HCT116 (cell line): ENCODE results near the gene MEAF6. TPM values are rescaled to one million over a fixed set of nuclear protein-coding genes. Genes with fewer than 3 reads are reported as not detected.

Source experiments
- ATAC-seq: fragments of 200-7000 bp; cut with Tn5 transposase; 2 replicates; pipeline ENCODE4 v1.9.1; 2020; ENCODE audit warnings: mild to moderate bottlenecking, moderate library complexity
- BruUV-seq: library from RNA; stranded (reverse); fragments of 400-500 nt; replicated peaks from 2 replicates; lab custom pipeline; 2021; lab: Mats Ljungman, UMichigan
- CTCF ChIA-PET: fragments of 300-600 bp; sonication (Branson Sonifier 250); formaldehyde crosslinking; loops from one replicate; lab custom pipeline; 2021; ENCODE audit warnings: antibody characterized with exemption; lab: Charles Lee
- POLR2A ChIA-PET: fragments of 300-600, 350-600 bp; sonication (Branson Sonifier 250); formaldehyde crosslinking; loops from one replicate; lab custom pipeline; 2021; ENCODE audit warnings: antibody characterized with exemption; lab: Charles Lee
- RAD21 ChIA-PET, 2 experiments: fragments of 300-600 bp; sonication (Branson Sonifier 250); formaldehyde crosslinking; loops; one replicate each; lab custom pipeline; 2023; ENCODE audit warnings: low total read pairs in 2 of 2; ENCODE audit not compliant: uncharacterized antibody in 2 of 2, unreplicated experiment in 2 of 2, low non-redundant PET in 1 of 2; lab: Charles Lee
- DNase-seq: peaks from one replicate; pipeline ENCODE4 v3.0.0-alpha.2; 2010; ENCODE audit warnings: low read depth, low spot score
- H2AFZ ChIP-seq: fragments of 200-600 bp; shearing (Covaris generic), sonication (generic); 2 replicates; pipeline ENCODE4 v1.6.1; 2017; ENCODE audit warnings: low read depth, mixed run types, mixed read lengths, antibody characterized with exemption, low read length; ENCODE audit not compliant: poor library complexity, severe bottlenecking
- H3K27ac ChIP-seq: 2 replicates; pipeline ENCODE4 v1.5.1; 2012; ENCODE audit warnings: low read depth, low read length
- H3K27me3 ChIP-seq: fragments of 200-600 bp; sonication (generic); 2 replicates; pipeline ENCODE4 v1.6.1; 2016; ENCODE audit warnings: mixed run types, low read length, mixed read lengths; ENCODE audit not compliant: insufficient read depth
- H3K36me3 ChIP-seq, 2 experiments: fragments of 200-500 bp in 1 of 2; fragments of 200-600 bp in 1 of 2; sonication (Bioruptor generic) in 1 of 2; sonication (generic) in 1 of 2; 2 replicates each; pipeline versions ENCODE4 v1.5.1 to v1.6.1; 2014 to 2016; ENCODE audit warnings: low read length in 2 of 2, inconsistent platforms in 1 of 2, mixed read lengths in 1 of 2, mixed run types in 1 of 2; ENCODE audit not compliant: insufficient read depth in 2 of 2, control insufficient read depth in 1 of 2
- H3K4me1 ChIP-seq, 2 experiments: fragments of 200-600 bp in 1 of 2; sonication (generic) in 1 of 2; 2 replicates each; pipeline versions ENCODE4 v1.5.1 to v1.6.1; 2012 to 2017; ENCODE audit warnings: low read length in 2 of 2, inconsistent platforms in 1 of 2, mild to moderate bottlenecking in 1 of 2, mixed read lengths in 1 of 2, mixed run types in 1 of 2, moderate library complexity in 1 of 2; ENCODE audit not compliant: insufficient read depth in 2 of 2, control insufficient read depth in 1 of 2
- H3K4me2 ChIP-seq: fragments of 200-600 bp; sonication (generic); 2 replicates; pipeline ENCODE4 v1.6.1; 2017; ENCODE audit warnings: mixed run types, low read length, mixed read lengths
- H3K4me3 ChIP-seq, 2 experiments: fragments of 200-600 bp in 1 of 2; sonication (generic) in 1 of 2; replicated peaks in 1 of 2; 2 replicates each; pipeline ENCODE4 v1.5.1; 2011 to 2016; ENCODE audit warnings: low read length in 2 of 2, control low read depth in 1 of 2, low read depth in 1 of 2, mild to moderate bottlenecking in 1 of 2, mixed read lengths in 1 of 2, mixed run types in 1 of 2
- H3K79me2 ChIP-seq: fragments of 200-600 bp; sonication (generic); 2 replicates; pipeline ENCODE4 v1.6.1; 2017; ENCODE audit warnings: mild to moderate bottlenecking, mixed run types, low read length, moderate library complexity, mixed read lengths; ENCODE audit not compliant: insufficient read depth
- H3K9ac ChIP-seq: fragments of 200-600 bp; sonication (generic); 2 replicates; pipeline ENCODE4 v1.6.1; 2016; ENCODE audit warnings: low read length, mixed read lengths
- H3K9me2 ChIP-seq: fragments of 200-600 bp; sonication (generic), shearing (Covaris generic); 2 replicates; pipeline ENCODE4 v1.6.1; 2017; ENCODE audit warnings: mixed run types, mild to moderate bottlenecking, moderate library complexity; ENCODE audit not compliant: insufficient read depth
- H3K9me3 ChIP-seq, 2 experiments: fragments of 200-500 bp in 1 of 2; fragments of 200-600 bp in 1 of 2; sonication (Bioruptor generic) in 1 of 2; sonication (generic) in 1 of 2; 2 replicates each; pipeline ENCODE4 v1.6.1; 2014 to 2017; ENCODE audit warnings: low read length in 2 of 2, mixed read lengths in 2 of 2, inconsistent platforms in 1 of 2, low read depth in 1 of 2, mild to moderate bottlenecking in 1 of 2, mixed run types in 1 of 2, moderate library complexity in 1 of 2; ENCODE audit not compliant: control insufficient read depth in 1 of 2, insufficient read depth in 1 of 2
- H4K20me1 ChIP-seq: fragments of 200-600 bp; sonication (generic), shearing (Covaris generic); 2 replicates; pipeline ENCODE4 v1.6.1; 2017; ENCODE audit warnings: mixed run types, mild to moderate bottlenecking, moderate library complexity; ENCODE audit not compliant: insufficient read depth
- EZH2 ChIP-seq: fragments of 200-600 bp; sonication (generic); IDR thresholded peaks from 2 replicates; pipeline ENCODE4 v1.6.1; 2017; ENCODE audit warnings: antibody characterized with exemption, mixed run types
- EZH2phosphoT487 ChIP-seq: fragments of 200-600 bp; IDR thresholded peaks from 2 replicates; pipeline ENCODE4 v1.6.1; 2018; ENCODE audit warnings: antibody characterized with exemption, borderline replicate concordance
- POLR2AphosphoS5 ChIP-seq: IDR thresholded peaks from 2 replicates; pipeline ENCODE4 v1.6.1; 2011; ENCODE audit warnings: mild to moderate bottlenecking, low read depth, low read length, moderate library complexity
- intact Hi-C: fragments of 100-400 bp; cut with micrococcal nuclease; formaldehyde crosslinking; loops from 2 replicates; pipeline ENCODE4 v1.10.0; 2022
- total RNA-seq: library from RNA; stranded (reverse); gene quantifications from one replicate; pipeline ENCODE4 v1.2.1, GENCODE V29; 2021; ENCODE audit not compliant: unreplicated experiment

Gene MEAF6
- total RNA-seq, 1 experiment from 2014 or later = 50.3 TPM

DNA sequence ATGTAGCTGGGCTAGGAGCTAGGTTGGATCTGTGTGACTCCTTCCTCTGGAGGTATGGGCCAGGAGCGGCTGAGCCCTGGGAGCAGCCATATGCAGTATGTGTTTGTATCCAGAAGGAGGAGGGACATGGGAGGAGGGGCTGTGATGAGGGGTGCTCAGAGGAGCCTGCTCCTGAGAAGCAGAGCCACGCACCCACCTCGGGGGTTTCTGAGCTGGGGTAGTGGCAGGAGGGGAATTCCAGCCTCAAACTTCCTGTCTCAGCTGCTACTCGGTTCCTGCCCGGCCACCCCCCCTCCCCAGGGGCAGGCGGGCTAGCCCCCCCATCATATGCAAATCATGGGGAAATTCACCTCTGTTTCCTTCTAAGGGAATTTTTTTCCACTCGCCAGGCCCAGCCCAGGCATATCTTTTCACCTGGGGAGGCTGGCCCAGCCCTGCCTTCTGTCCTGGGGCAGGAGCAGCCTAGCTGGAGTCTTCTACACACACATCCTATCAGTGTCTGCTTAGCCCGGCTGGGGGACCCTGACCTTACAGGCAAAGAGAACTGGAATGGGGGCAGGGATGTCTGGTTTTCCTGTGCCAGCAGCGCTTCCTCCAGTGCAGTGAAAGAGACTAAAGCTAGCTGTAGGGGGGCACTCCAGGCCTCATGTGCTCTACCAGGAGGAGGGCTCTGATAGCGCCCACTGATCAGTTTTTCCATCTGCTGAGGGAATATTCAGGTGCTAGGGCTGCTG is 37.2 kb downstream of the MEAF6 start (continued):
- no peak for TF ChIP-seq EZH2phosphoT487

DNA sequence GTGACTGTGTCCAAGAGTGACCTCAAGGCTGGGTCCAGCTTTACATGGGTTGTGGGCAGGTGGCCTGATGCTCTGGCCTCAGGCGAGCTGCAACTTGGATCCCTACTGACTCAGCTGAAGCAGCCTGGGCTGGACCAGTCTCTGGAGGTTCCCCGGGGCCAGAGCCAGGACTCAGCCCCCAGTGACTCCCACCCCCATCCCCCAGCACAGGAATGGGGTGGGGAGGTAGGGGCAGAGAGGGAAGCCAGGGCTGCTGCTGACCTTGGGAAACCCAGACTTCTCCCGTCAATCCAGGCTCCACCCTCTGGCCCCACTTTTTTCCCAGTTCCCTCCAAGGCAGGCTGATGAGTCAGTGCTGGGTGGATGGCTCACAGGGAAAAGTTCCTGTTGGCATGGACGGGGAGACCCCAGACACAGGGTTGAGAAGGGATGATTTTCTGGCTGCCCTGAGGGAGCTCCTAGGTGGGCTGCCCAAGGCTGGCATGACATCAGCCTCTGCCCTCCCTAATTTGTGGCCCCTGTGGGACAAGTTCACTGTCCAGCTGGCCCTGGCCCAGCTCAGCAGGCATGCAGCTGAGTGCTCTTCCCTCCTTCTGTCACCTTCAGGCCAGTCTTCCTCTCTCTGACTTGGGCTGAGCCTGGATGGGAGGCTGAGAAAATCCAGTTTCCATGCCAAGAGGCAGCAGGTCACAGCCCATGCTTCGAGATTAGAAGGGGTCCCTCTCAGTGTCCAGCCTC is 37.9 kb downstream of the MEAF6 start:
- ATAC-seq (peak; percentile 20), DNase-seq (no peak)
- H4K20me1 ChIP-seq = no peaks in the 10 kb centered on the region
- peak overlapping the region; percentile 80 for H3K4me3 ChIP-seq
- H3K9me2 ChIP-seq = no peaks in the 10 kb centered on the region
- no TSS peak for BruUV-seq
- H3K27me3 ChIP-seq = 0 out of 2 replicates have a peak, but pooled peaks cover under 1% of the 10 kb centered on the region
- peak overlapping the region; percentile 91 for H3K27ac ChIP-seq
- RAD21 ChIA-PET = interaction anchor here in 1 of 2 experiments (2.1 kb wide), 1 partner anchor 11 kb away, joined by 4 read pairs; no protein-coding TSS in a partner anchor
- H3K4me2 ChIP-seq = peak overlapping the region; percentile 78
- no peaks in the 10 kb centered on the region for H3K9me3 ChIP-seq
- POLR2A ChIA-PET = interaction anchor here (2.8 to 4.1 kb wide), 2 partner anchors 10 kb away, joined by 15 to 34 read pairs; no protein-coding TSS in a partner anchor
- no peak for TF ChIP-seq EZH2
- TF ChIP-seq POLR2AphosphoS5 = peak; percentile 36; the same call in 1 of the 2 replicates
- H3K36me3 ChIP-seq = peaks cover 12 to 22% of the 10 kb centered on the region in 2 experiments; a peak in 3 of 4 replicates
- peaks cover 69% of the 10 kb centered on the region for H3K79me2 ChIP-seq
- H3K4me1 ChIP-seq = peaks cover 70 to 90% of the 10 kb centered on the region in 2 experiments
- CTCF ChIA-PET = interaction anchor here (0.8 to 7.2 kb wide), 2 partner anchors 11 to 18 kb away, joined by 4 to 59 read pairs; no protein-coding TSS in a partner anchor
- no peak overlapping the region for H2AFZ ChIP-seq
- H3K9ac ChIP-seq = peak overlapping the region; percentile 88
- intact Hi-C loops = loop anchor here (10.0 kb wide), 1 partner anchor 1918 kb away; no protein-coding TSS in a partner anchor
